Thyroid gland (tissue), 4 donors: ENCODE measurements around the gene POLR1H. TPM values are rescaled to one million over a fixed set of nuclear protein-coding genes. Genes with fewer than 3 reads are reported as not detected.

Experiments
- DNase-seq, 2 donors: peaks; one replicate each; pipeline ENCODE4 v3.0.0-alpha.2; 2019
- H3K27ac ChIP-seq, 3 donors: fragments of 200-600 bp; sonication (generic); 1 replicate in 2 of 3; 2 replicates in 1 of 3; pipeline ENCODE4 v1.5.1; 2016 to 2019; ENCODE audit warnings: mild to moderate bottlenecking in 1 of 3, moderate library complexity in 1 of 3
- H3K27me3 ChIP-seq: fragments of 200-600 bp; sonication (generic); one replicate; pipeline ENCODE4 v1.5.1; 2019
- H3K36me3 ChIP-seq, 2 donors: fragments of 200-600 bp; sonication (generic); one replicate each; pipeline ENCODE4 v1.5.1; 2016 to 2019
- H3K4me1 ChIP-seq, 2 donors: fragments of 200-600 bp; sonication (generic); one replicate each; pipeline ENCODE4 v1.5.1; 2017 to 2019
- H3K4me3 ChIP-seq, 3 donors: fragments of 200-600 bp; sonication (generic); replicated peaks in 1 of 3; 1 replicate in 2 of 3; 2 replicates in 1 of 3; pipeline ENCODE4 v1.5.1; 2016; ENCODE audit warnings: mild to moderate bottlenecking in 1 of 3
- H3K9me3 ChIP-seq: fragments of 200-600 bp; sonication (generic); one replicate; pipeline ENCODE4 v1.5.1; 2017
- POLR2A ChIP-seq, 2 donors: fragments of 450-650 bp; IDR thresholded peaks; one replicate each; pipeline ENCODE4 v1.6.1; 2017; ENCODE audit warnings: antibody characterized with exemption in 2 of 2, mild to moderate bottlenecking in 2 of 2, moderate library complexity in 1 of 2
- WGBS, 2 donors: methylation state at CpG; one replicate each; pipeline ENCODE4 v1.1.5; 2017; 5-methylcytosine and 5-hydroxymethylcytosine counted together
- intact Hi-C: fragments of 100-400 bp; cut with DNase I; formaldehyde crosslinking; loops from one replicate; pipeline ENCODE4 v1.15.1; 2023
- total RNA-seq, 4 donors: library from RNA; depleted of rRNA; stranded (reverse); fragments of >200 nt; gene quantifications; one replicate each; pipeline ENCODE4 v1.2.3, GENCODE V29; 2016
- TF ChIP-seq, protein P1 (sequence below), 6 experiments: fragments of 200-600 bp in 3 of 6; fragments of 450-650 bp in 3 of 6; sonication (generic) in 3 of 6; IDR thresholded peaks; one replicate each; pipeline ENCODE4 v1.5.1; 2016 to 2019; ENCODE audit warnings: antibody characterized with exemption in 6 of 6, mild to moderate bottlenecking in 2 of 6, inconsistent platforms in 1 of 6, moderate library complexity in 1 of 6

POLR1H gene
- total RNA-seq, 4 donors from 2014 or later: 9.3 to 26.5 (median 12.2) TPM

DNA sequence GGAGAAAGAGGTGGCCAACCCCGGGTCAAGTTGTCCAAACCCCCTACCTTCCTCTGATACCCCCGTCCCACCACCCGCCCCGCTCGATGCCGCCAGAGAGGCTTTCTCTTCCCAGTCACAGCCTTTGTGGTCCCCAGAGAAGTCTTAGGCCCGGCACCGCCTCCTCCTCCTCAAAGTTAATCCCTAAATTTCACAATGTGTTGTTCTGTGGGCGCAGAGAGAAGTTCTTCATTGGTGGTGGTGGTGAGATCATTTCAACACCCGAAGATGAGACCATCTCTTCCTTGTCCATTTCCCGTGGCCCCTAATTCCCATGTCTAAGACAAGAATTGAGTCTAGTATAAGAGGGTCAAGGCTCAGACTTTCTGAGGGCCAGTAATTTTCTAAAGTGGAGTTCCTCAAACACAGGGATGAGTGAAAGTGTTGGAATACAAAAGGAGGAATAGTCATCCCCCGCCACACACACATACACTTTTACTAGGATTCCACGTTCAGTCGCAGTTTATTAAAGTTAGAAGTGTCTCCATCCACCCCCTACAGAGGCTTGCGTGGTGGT, 41.4 kb downstream of the POLR1H start:
- 41 to 42% methylated on average over 14 to 15 of the region's 15 CpGs for WGBS, 2 donors
- no peaks in the 10 kb centered on the region for H3K27me3 ChIP-seq
- intact Hi-C loops: no loop called here
- peak in 1 of 2 donors; percentile 16 for DNase-seq
- H3K27ac ChIP-seq: peak overlapping the region; percentile 3 to 65 (median 54)
- peaks cover 14 to 29% of the 10 kb centered on the region in 2 donors for H3K4me1 ChIP-seq
- H3K9me3 ChIP-seq: no peaks in the 10 kb centered on the region
- TF ChIP-seq, protein P1, sequence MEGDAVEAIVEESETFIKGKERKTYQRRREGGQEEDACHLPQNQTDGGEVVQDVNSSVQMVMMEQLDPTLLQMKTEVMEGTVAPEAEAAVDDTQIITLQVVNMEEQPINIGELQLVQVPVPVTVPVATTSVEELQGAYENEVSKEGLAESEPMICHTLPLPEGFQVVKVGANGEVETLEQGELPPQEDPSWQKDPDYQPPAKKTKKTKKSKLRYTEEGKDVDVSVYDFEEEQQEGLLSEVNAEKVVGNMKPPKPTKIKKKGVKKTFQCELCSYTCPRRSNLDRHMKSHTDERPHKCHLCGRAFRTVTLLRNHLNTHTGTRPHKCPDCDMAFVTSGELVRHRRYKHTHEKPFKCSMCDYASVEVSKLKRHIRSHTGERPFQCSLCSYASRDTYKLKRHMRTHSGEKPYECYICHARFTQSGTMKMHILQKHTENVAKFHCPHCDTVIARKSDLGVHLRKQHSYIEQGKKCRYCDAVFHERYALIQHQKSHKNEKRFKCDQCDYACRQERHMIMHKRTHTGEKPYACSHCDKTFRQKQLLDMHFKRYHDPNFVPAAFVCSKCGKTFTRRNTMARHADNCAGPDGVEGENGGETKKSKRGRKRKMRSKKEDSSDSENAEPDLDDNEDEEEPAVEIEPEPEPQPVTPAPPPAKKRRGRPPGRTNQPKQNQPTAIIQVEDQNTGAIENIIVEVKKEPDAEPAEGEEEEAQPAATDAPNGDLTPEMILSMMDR (IDR thresholded peaks at IDR 0.05): no peak
- no peak for TF ChIP-seq POLR2A (IDR thresholded peaks at IDR 0.05)
- H3K36me3 ChIP-seq: no peaks in the 10 kb centered on the region
- peak overlapping the region in 1 of 3 donors; percentile 19 for H3K4me3 ChIP-seq

DNA sequence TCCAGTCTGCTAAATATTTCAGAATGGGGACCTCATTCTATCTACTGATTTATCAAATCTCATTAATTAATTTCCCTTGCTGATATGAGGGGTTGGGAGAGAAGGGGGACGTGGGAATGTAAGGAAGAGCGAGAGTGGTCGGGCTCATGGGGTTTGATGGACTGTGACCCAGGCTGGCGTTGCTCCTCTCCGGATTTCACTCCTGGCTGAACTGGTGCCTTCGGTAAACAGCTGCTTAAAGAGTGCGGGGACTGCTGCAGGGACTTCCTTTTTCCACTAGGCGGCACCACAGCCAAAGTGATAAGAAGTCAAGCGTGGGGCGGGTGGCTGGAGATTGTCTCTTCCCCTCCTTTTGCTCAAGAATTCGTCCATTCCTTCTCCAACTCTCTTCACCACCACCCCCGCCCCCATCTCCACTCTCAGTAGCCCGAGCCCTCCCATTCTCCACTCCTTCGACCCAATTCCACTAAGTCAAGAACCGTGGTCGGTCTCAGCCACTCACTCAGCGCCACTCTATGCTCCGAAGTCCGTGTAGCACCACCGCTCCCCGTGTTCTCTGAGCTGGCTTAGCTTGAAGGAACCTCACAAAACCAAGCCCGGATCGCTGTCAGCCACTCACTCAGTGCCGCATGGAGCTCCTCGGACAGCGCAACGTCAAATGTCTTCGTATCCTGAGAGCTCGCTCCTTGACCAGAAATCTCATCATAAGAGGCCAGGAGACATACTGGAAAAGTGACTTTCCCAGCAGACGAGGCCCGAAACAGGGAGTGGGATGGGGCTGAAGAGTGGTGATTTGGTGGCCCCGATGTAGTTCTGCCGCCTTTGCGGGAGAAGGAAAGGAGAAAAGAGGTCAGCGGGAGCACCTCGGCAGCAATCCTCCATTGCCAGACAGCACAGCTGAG, 42.2 kb downstream of the POLR1H start:
- no peaks in the 10 kb centered on the region for H3K27me3 ChIP-seq
- intact Hi-C loops: no loop called here
- H3K4me3 ChIP-seq: peak overlapping the region in 1 of 3 donors; percentile 28
- TF ChIP-seq POLR2A (IDR thresholded peaks at IDR 0.05): no peak
- TF ChIP-seq, protein P1 (IDR thresholded peaks at IDR 0.05): peak; percentile 80 to 99 (median 92)
- no peaks in the 10 kb centered on the region for H3K36me3 ChIP-seq
- no peaks in the 10 kb centered on the region for H3K9me3 ChIP-seq
- H3K27ac ChIP-seq: peak overlapping the region; percentile 3 to 65 (median 60)
- 2 to 3% methylated on average over 36 of the region's 36 CpGs for WGBS, 2 donors
- peaks cover 14 to 29% of the 10 kb centered on the region in 2 donors for H3K4me1 ChIP-seq
- DNase-seq: peak; percentile 93 to 94

DNA sequence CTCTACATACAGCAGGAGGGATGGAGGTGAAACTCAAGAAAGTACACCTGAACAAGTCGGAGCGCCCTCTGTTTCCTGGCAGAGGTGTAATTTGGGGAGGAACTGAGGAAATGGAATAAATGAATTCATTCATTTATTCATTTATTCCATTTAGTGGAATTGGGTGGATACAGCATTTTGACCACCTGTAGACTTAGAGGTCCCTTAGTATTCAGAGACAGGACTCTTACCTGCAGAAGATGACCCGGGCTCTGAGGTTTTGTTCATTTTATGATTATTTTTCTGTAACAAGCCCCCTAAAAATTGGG, 42.8 kb downstream of the POLR1H start:
- H3K27me3 ChIP-seq: no peaks in the 10 kb centered on the region
- no peak overlapping the region for H3K4me3 ChIP-seq
- intact Hi-C loops: loop anchor here (2.0 kb wide), 1 partner anchor 27 kb away; no protein-coding TSS in a partner anchor

DNA sequence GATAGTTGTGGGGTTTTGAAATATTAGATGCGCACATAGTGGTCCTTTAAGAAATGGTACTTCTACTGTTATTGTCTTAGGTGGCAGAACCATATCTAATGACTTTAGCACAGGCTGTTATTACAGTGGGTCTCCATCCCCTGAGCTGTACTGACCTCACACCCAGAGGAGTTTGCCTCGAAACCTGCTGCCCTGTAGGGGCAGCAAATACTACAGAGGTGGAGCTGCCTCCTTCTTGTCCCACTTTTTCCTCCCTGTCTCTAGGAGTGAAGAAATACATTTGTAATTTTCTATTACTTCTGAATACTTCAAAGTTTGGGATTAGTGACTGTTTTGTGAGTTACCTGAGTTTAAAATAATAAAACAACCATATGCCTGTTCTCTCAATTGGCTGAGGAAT, 43.6 kb downstream of the POLR1H start:
- Histone ChIP-seq H3K36me3 (no peaks in the 10 kb centered on the region), H3K27me3 (no peaks in the 10 kb centered on the region)
- intact Hi-C loops: loop anchor here (2.0 kb wide), 1 partner anchor 26 kb away; no protein-coding TSS in a partner anchor

More for the DNA sequence above, 42.8 kb downstream of the POLR1H start:
- Histone ChIP-seq H3K27ac (no peak overlapping the region), H3K4me1 (peaks cover 14 to 29% of the 10 kb centered on the region in 2 donors), H3K36me3 (no peaks in the 10 kb centered on the region), H3K9me3 (no peaks in the 10 kb centered on the region)
- WGBS, 2 donors: 34 to 55% methylated on average over 3 of the region's 3 CpGs
- no peak for TF ChIP-seq POLR2A (IDR thresholded peaks at IDR 0.05)
- TF ChIP-seq, protein P1 (IDR thresholded peaks at IDR 0.05): no peak
- DNase-seq: no peak

More for the DNA sequence above, 43.6 kb downstream of the POLR1H start:
- TF ChIP-seq, protein P1 (IDR thresholded peaks at IDR 0.05): no peak
- TF ChIP-seq POLR2A (IDR thresholded peaks at IDR 0.05): no peak
- Histone ChIP-seq H3K4me1 (peaks cover 14 to 29% of the 10 kb centered on the region in 2 donors), H3K9me3 (no peaks in the 10 kb centered on the region), H3K4me3 (no peak overlapping the region), H3K27ac (no peak overlapping the region)
- 86 to 93% methylated on average over 2 of the region's 2 CpGs for WGBS, 2 donors
- DNase-seq: no peak
